HG02973 (cell line): ENCODE measurements around the gene AADACL4.

Experiments
- ATAC-seq: cut with Tn5 transposase; IDR thresholded peaks from one replicate; pipeline ENCODE4 v1.9.1; 2021; ENCODE audit warnings: moderate library complexity; ENCODE audit not compliant: unreplicated experiment

AADACL4 gene

GRCh38 chr1:12610941-12611340, 32.9 kb upstream of the AADACL4 start:
- ATAC-seq: no peak

GRCh38 chr1:12613180-12613579, 30.7 kb upstream of the AADACL4 start:
- no peak for ATAC-seq

DNA sequence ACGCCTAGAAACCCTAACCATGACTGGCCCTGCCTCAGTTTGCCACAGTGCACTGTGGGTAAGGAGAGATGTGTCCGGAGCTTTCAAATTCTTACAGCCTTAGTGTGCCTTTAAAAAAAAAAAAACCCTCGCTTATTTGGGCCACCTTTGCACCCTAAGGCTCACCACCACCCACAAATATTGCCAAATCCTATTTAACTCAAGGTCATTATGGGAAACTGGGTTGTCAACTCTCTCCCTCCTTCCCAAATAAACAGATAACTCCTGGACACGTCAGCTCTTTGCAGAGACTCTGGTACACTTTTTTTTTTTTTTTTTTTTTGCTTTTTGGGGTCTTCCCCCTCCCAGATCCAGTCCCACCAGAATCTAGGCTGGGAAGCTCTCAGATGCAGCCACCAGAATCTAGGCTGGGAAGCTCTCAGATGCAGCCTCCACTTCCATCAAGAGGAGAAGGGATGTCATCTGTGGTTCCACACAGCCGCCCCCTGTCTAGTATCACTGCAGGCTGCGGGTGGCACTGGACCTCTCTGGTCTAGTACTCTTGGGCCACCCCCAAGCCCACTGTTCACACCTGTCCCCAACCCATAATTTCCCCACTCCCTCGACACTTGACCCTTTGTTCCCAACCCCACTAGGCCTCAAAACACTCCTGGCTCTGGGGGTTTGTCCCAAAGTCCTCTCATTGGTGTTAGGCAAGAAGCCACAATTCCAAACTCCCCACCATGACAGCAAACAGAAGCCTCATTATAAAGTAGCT, 29.3 kb upstream of the AADACL4 start:
- no peak for ATAC-seq

GRCh38 chr1:12615159-12615864, 28.6 kb upstream of the AADACL4 start:
- ATAC-seq: no peak

- ATAC-seq: no peak
Observed at GRCh38 chr1:12615865-12616708, 27.8 kb upstream of the AADACL4 start.

- no peak for ATAC-seq
Observed at GRCh38 chr1:12616709-12617373, 27.0 kb upstream of the AADACL4 start.

DNA sequence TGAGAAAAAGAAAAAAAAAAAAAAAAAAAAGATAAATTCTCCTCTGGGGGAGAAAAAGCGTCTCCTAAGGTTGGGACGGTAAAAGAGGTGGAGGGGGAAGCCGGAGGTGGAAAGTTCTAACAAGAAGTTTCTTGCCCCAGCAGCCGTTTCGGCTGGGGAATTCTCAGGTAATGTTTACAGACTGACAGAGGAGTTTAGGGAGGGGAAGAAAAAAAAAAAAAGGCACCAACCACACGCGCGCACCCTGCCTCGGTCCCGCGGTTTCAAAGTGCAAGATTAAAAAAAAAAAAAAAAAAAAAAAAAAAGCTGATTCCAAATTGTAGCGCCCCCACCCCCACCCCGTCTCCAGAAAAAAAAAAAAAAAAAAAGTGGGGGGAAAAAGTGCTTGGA, 26.4 kb upstream of the AADACL4 start:
- no peak for ATAC-seq

GRCh38 chr1:12617901-12618660, 25.8 kb upstream of the AADACL4 start, which contains the start of gene DHRS3:
DHRS3 (minus strand) TSS chr1:12618210; CDS start chr1:12617348, 862 bp downstream.
- ATAC-seq: peak; percentile 38

DNA sequence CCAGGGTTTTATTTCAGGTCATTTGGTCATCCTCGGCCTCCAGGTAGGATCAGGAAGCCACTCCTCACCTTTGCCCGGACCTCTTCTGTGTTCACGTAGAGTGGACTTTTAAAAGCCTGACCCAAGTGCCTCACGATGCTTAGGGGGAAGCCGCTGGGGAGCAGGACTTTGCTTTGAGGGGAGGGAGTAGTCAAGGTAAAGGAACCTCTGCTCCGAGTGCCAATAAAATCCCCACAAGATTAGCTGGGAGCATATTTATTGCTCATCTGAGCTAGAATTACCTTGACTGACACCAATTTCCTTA, 25.3 kb upstream of the AADACL4 start:
- ATAC-seq: no peak

- no peak for ATAC-seq
Observed at GRCh38 chr1:12618965-12619791, 24.7 kb upstream of the AADACL4 start.

- peak; percentile 41 for ATAC-seq
Observed at GRCh38 chr1:12619792-12620487, 23.9 kb upstream of the AADACL4 start.

DNA sequence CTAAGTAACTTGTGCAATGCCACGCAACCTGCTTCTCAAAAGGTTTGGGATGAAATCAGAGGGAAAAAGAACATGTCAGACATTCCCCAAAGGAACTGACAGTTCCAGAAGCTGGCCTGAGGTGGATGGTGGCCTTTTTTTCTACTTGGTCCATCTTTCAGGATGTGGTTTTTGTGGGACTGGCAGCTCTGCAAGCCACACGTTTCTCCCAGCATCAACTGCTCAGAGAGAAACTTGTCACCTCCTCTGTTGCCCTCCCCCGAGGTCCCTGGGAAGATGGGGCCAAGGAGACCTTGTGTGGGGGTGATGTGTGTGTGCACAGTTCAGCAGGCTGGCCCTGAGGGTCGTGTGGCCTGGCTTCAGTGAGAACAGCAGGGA, 23.4 kb upstream of the AADACL4 start:
- no peak for ATAC-seq

GRCh38 chr1:12620931-12621330, 23.0 kb upstream of the AADACL4 start:
- no peak for ATAC-seq

DNA sequence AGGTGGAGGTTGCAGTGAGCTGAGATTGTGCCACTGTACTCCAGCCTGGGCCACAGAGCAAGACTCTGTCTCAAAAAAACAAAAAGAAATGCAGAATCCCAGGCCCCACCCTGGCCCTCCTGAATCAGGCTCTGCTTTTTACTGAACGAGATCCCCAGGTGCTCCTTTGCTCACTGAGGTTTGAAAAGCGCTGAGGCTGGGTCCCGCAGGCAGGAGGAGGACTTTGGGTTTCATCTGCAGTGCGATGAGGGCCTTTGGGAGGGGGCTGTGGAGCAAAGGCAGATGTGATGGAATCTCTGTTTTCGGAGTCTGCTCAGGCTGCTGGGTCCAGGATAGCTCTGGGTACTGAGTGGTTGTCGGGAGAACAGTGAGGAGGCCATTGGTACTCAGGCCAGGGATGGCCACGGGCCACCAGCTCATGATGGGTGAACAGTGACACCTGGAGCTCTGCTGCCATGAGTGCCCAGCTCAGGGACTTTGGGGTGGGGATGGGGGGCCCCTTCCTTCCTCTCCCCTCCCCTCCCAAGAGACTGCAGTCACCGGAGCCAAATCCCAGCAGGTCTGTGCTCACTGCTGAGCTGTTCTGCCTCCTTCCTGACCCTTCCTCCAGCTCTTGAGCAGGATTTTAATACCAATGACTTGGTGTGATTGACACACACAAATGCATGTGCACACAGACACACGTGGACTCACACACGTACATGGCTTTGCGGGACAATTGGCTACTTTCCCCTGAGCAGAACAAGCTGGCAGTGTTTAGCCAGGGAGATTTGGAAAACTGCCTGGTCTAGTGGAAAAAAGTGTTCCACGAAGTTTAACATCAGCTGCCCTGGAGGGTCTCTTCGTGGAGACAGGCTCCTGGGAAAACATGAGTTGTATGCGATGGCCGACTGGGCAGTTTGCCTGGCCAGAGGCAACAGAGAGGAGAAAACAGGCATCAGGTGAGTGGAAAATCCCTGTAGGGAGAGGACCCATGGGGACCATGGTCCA, 22.2 kb upstream of the AADACL4 start:
- no peak for ATAC-seq

DNA sequence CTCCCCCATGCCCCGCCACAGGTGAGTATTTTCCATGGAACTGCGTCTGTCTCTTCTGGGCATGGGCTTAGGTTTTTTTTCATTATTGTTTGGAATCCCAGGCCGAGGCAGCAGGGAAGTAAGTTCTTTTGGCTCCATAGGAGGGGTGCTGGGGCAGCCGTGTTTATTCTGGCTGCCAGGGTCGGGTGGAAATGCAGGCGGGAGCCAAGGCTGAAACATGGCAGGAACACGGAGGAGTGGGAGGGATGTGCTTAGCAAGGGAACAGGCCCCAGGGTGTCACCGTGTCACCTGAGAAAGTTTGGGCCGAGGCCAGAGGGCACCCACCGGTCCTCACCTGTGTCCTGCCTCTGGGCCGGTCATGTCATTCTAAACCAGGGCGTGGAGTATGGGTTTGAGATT, 21.4 kb upstream of the AADACL4 start:
- no peak for ATAC-seq

- no peak for ATAC-seq
Observed at GRCh38 chr1:12625276-12625675, 18.6 kb upstream of the AADACL4 start.

GRCh38 chr1:12626888-12627287, 17.0 kb upstream of the AADACL4 start:
- no peak for ATAC-seq

DNA sequence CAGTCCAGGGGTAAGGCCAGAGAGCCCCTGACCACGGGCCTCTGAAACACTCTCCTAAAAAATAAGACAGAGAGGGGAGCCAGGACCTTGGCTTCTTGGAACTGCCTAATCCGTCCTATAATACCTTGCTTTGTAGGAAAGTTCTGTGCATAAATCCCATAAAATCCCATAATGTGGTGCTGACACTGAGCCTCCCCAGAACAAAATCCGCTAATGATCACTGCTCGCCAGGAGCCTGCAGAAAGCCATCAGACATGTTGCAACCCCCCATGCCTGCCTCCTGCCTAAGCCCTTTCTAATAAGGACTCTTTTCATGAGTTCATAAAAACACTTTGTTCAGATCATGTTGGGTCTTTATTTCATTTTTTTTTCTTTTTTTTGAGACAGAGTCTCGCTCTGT, 16.6 kb upstream of the AADACL4 start:
- no peak for ATAC-seq
